Measurements from ENCODE around the gene BMPER.

DNA sequence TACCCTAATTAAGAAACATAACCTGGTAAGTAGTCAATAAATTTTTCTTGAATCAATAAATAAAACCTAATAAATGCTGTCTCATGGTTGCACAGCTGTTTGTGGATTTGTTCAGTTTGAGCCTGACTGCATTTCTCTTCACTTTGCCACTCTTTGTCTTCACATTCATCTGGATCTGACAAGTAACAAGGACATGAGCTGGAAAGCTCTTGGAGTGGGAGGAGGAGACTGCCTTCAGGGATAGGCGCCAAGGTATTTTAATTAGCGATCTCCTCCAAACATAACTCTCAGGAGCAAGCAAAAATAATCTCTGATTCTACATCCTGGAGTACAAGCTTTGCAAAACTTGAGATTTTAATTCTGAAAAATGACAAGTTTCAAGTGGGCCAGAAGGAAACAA lies 251.0 kb downstream of the BMPER start:
- no peak for TF ChIP-seq POLR2A (IDR thresholded peaks at IDR 0.05)
- TF ChIP-seq, protein P1, sequence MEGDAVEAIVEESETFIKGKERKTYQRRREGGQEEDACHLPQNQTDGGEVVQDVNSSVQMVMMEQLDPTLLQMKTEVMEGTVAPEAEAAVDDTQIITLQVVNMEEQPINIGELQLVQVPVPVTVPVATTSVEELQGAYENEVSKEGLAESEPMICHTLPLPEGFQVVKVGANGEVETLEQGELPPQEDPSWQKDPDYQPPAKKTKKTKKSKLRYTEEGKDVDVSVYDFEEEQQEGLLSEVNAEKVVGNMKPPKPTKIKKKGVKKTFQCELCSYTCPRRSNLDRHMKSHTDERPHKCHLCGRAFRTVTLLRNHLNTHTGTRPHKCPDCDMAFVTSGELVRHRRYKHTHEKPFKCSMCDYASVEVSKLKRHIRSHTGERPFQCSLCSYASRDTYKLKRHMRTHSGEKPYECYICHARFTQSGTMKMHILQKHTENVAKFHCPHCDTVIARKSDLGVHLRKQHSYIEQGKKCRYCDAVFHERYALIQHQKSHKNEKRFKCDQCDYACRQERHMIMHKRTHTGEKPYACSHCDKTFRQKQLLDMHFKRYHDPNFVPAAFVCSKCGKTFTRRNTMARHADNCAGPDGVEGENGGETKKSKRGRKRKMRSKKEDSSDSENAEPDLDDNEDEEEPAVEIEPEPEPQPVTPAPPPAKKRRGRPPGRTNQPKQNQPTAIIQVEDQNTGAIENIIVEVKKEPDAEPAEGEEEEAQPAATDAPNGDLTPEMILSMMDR (IDR thresholded peaks at IDR 0.05), result no peak
- peak in 1 of 2 donors; percentile 59 for TF ChIP-seq POLR2AphosphoS5 (IDR thresholded peaks at IDR 0.05; ENCODE audit: insufficient read depth in 1 of 2, low read depth in 1 of 2)

All from vagina (tissue), 2 donors.